Measurements from ENCODE around the gene PKHD1.

PKHD1 gene

GRCh38 chr6:52087498-52087999 is at the start of gene PKHD1:
Gene PKHD1 (minus strand): TSS chr6:52087613. CDS start chr6:52084933, 2,680 bp downstream.
- DNase-seq, result no peak

DNA sequence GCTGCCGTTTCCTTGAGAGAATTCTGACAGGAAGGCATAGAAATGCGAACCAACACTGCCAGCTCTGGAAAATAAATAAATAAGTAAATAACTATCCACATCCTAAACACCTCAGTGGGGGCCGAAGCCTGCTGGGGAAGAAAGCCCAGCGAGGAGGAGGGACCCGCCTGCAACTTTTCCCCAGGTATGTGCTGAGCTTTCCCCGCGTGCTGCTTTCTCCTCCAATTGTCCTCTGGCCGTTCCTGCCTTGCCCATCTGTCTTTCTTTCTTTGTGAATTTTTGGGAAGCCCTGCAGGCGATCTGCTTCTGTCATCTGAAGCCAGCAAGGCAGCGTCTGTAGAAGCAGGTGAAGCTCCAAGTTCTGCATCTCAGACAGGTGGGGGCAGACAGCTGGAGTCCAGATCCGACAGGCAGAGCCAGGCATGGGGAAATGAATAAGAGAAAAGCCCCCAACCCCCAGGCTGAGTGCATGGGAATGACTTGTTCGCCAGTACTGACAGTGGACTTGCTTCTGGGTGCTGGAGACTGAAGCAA is 49.6 kb upstream of the PKHD1 start:
- no peak for DNase-seq

DNA sequence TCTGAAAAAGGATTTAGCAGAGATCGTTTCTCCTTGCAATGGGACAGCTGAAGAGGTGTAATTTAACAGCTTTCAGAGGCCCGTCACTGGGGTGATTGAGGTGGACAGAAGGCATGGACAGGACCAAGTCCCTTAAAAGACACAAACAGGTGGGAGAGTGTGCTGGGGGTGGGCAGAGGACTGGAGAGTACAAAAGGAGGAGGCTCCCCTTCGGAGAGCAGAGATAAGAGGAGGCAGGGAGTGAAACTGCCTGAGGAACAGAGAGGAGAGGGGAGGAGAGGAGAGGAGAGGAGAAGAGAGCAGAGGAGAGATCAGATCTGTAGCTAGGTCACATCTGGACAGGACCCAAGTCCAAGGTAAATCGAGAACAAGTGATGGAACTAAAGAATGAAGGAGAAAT is 48.6 kb upstream of the PKHD1 start:
- DNase-seq, result no peak

GRCh38 chr6:52135217-52135616 is 47.8 kb upstream of the PKHD1 start:
- DNase-seq, result no peak

DNA sequence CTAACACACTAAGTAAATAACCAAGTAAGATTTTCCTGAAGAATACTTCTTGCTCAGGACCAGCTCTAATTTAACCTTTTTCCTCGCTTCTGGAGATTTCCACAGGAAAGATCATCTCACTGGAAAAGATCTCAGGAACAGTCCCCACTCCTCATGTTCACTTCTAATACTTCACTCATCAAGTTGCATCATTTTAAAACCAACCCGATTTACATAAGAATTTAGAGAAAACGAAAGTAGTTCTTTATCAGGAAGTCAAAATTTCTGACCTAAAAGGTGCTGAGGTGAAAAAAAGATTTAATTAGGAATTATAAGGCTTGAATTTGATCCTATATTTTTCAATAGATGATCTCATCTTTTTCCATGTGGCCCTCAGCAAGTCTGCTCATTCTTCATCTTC is 46.6 kb upstream of the PKHD1 start:
- DNase-seq, result no peak

GRCh38 chr6:52133324-52133723 is 45.9 kb upstream of the PKHD1 start:
- DNase-seq, result no peak

DNA sequence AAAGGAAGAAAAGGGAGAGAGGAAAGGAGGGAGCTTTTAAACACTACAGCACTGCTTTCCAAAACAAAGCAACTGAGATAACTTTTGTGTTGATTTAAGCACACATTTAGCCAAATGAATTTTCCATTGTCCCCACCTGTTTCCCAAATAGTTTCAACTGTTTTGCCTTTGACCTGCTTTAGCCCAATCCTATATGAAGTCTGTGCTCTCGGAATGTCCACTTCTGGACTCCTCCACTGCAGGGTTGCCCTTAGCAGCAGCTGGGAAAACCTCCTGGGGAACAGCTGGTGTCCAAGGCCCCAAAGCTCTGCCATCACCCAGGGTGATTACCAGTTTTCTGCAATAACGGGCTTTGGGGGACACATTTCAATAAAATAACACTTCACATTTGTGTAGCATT is 44.9 kb upstream of the PKHD1 start:
- DNase-seq, result no peak

DNA sequence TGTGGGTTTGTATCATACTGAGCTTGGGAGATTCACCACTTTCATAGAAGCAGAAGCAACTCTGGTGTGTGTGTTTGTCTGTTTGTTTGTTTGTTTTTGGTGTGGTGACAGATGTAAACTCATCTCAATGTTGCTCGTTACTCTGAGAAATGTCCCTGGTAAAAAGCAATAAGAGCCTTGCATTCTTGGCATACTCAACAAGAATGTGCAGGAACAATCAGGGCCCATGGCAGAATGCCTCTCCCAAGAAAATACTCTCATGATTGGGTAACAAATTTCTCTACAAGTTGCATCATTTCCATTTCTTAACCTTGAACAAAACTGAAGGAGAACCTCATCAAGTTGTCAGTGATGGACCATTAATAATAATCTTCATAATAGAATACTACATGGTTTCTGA is 43.0 kb upstream of the PKHD1 start:
- no peak for DNase-seq

DNA sequence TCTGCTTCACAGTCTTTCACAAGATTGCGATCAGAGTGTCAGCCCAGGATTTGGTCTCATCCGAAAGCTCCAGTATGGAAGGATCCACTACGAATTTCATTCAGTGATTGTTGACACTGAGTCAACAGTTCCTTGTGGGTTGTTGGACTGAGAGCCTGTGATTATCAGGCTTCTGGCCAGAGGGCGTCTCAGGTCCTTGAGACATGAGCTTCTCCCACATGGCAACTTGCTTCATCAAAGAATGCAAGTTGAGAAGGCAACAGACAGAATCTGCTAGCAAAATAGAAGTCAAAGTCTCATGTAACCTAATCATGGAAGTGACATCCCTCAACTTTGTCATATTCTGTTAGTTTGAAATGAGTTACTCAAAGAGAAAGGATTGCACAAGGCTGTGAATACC is 40.5 kb upstream of the PKHD1 start:
- DNase-seq, result no peak

- DNase-seq, result no peak
Observed at GRCh38 chr6:52126231-52126630, 38.8 kb upstream of the PKHD1 start.

DNA sequence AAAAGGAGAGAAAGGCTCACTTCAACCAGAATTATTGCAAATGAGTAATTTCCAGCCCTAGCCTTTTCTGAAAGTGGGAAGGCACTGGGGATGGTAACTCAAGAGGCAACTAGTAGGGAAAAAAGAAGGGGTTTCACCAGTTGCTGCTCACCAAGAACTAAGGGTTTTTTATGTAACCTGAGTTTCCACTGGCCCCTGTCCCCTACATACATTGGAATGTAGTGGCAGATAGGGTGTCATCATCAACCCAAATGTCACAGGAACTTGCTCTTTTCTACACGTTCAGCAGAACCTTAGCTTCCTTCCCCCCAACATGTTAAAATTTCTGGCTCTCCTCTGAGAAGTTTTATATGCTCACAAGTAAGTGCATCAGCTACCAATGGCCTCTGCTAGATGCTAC is 38.2 kb upstream of the PKHD1 start:
- no peak for DNase-seq

- DNase-seq, result no peak
Observed at GRCh38 chr6:52125139-52125538, 37.7 kb upstream of the PKHD1 start.

DNA sequence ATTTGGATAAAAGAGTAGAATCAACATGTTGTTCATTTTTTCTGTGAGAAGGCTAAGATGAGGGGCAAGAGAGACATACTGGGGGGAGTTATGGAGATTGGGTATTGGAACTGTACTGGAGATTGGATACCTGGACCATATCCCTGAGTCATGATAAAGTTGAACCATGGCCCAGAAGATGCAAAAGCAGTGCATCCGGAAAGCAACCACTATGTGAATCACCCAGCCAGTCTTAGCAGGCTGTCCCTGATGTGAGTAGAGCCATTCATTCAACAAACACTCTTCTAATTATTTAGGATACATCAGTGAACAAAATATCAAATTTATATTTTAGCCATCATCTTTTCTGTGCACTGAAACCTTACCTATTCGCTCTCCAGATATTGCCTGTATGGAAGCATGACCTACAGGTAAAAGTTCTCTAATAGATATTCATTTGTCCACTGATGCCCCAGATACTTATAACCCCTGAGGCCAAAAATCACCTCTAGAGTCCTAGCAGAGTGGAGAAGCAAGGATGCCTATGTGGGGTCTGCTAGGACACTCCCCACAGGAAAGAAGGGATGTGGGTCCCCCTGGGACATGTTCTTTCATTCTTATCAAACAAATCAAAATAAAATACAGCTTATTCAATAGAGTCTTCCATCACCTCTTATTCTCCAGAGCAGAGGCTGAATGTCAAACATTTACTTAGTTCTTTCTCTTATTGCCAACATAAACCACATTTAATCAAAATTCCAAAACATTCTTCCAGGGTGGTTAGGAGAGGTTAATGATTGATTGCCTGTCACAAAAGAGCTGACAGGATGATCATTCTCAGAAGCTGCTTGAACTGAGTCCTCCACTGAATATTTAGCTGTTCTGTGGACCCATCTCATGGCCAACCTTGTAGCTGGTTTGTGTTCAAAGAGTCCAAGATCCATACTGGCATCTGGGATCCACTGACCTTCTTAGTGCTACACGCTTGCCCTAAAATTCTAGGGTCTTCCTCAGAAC is 37.0 kb upstream of the PKHD1 start:
- no peak for DNase-seq

GRCh38 chr6:52123251-52123650 is 35.8 kb upstream of the PKHD1 start:
- DNase-seq, result no peak

DNA sequence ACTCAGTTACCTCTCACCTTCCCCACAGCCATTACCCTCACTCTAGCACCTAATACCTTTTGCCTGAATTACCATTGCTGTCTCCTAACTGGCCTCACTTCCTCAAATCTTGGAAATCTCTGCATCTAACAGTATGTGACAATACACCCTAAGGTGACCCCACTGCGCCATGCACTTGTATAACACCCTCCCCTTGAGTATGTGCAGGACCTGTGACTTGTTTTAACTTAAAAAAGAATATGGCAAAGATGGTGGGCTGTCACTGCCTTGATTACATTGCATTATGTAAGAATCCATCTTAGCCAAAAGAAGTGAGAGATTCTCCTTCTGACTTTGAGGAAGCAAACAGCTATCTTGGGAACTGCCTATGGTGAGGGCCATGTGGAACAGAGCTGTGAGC is 29.9 kb upstream of the PKHD1 start:
- DNase-seq, result no peak

DNA sequence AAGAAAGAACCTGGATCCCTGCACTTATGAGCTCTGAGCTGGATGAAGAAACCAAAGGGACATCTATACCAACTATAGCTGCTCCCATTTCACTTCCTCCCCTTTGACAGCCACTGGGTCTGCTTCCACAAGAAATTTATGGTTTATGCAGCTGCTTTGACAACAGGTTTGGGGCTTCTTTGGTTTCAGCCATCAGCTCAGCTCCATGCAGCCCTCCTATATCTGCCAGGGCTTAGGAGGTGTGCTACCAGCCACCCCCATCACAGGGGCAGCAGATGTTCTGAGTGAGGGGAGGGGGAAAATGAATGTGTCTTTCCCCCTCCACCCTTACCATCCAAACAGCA is 29.2 kb upstream of the PKHD1 start:
- DNase-seq, result no peak

DNA sequence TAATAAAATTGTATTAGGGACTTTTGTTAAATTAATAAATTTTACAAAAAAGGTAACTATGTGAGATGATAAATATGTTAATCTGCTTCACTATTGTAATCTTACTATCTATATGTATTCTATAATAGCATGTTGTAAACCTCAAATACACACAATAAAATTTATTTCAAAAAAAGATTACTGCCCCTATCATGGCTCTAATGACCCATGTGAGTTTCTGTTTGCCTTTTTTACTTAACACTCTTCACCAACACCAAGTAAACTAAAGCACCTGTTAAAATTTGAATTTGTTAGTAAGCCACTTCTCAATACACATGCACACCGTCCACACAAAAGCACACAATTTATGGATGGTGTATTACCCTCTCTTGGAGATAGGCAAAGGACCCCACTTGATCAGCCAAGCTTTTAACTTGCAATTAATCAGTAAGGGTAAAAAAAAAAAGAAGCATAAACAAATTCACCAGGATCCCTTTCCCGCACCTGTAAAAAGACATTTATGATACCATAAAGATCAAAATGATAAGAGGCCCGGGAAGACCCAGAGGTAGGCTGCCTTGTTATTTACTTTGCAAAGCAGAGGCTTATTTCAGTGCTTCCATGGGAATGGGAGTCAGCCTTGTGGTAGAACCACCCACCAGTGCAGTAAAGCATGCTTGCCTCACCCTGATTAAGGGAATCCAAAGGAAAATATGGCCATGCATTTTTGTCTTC is 28.6 kb upstream of the PKHD1 start:
- DNase-seq, result no peak

DNA sequence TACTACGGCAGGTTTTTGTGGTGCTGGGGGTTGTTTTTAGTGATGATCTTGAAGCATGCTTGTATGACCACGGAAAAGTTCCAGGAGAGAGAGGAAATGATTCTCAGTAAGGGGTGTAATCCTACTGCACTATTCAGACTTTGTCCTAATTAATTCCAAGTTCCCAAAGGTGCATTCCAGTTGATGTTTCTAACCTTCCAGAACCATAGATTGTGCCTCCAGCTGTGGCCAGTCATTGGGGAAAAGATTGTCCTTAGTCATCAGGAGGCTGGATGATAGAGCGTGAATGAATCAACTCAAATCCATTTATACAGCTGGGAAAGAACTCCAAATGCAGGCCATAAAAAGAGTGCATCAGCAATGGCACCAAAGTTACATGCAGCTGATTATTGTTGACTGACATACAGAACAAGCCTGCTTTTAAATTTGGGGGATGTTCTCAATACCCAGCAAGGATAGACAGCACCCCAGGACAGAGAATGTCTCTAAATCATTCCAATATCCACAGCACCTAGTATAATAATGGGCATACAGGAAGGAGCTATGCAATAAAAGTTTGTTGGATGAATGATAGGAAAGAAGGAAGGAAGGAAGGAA is 27.8 kb upstream of the PKHD1 start:
- DNase-seq, result no peak

- no peak for DNase-seq
Observed at GRCh38 chr6:52109171-52109571, 21.8 kb upstream of the PKHD1 start.

DNA sequence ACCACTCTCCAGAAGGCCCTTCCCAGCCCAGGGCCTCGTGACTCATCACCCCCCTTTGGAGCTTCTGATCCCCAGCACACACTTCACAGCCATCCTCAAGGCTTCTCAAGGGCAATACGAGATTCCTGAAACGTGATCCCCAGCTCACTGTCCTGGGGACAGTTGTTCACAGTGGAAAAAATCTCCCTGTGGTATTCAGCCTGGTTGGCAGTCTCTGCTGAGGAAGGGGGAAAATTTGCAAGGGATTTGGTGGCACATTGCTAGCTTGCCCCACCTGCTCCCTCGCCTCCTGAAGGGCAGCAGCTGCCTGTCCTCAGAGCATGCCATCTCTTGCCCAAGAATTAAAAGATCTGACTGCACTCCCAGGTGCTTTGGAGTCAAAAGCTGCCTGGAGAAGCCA is 20.7 kb upstream of the PKHD1 start:
- no peak for DNase-seq

DNA sequence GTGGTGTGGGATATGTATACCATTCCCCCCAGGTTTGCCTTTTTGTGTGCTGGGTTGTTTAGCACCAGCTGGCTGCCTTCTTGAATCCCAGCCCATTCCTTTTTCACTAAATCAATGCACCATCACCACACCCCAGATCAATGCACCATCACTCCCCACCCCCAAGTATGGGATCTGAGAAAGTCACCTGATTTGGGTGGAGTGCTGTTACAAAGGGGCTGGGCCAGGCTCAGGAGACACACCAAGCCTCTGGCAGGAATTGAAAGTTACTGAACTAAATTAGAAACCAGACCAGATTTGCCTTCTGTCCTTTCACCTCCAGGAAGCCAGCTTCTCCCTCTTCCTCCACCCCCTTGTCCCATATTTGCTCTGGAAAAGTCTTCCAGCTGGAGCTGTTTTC is 19.6 kb upstream of the PKHD1 start:
- DNase-seq, result no peak

DNA sequence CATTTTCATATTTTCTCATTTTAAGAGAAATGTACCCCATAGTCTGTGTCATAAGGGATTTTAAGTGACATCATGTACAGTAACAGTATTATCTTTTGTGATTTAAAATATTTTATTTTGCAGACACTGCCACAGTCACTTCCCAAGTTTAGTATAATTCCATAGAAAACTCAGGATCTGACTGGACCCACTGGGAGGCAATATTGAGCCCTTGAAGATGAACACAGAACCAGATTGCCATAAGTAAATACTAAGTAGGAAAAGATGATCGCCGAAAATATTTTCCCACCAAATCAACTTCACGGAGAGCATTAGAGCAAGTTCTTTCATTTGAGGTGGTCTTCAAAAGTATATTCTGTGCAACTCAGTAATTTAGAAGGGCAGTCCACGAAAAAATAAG is 17.6 kb upstream of the PKHD1 start:
- DNase-seq, result no peak

DNA sequence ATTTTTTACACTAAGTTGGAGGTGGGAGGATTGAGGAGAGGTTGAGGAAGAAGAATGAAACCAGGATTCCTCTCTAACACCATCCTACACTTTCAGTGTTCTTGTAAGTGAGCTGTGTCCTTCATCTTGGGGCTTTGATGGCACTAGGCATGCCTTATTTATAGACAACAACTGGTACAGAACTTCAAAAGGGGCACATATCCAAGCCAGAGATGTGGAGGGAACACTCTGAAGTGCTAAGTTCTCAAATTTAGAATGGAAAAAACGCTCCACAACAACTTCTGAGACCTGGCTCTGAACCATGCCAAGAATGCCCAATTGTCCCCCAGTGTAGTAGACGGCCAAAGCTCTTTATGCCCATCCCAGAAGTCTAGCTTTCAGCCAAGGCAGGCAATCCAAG is 16.2 kb upstream of the PKHD1 start:
- DNase-seq, result no peak

- DNase-seq, result no peak
Observed at GRCh38 chr6:52102405-52102804, 15.0 kb upstream of the PKHD1 start.

All from NCI-H1417 treated with DMSO at 0.1 percent for 48 hours (cell line).